Vagina (tissue), 2 donors: Measurements from ENCODE around the gene SUMF2. TPM values are rescaled to one million over a fixed set of nuclear protein-coding genes. Genes with fewer than 3 reads are reported as not detected.
"Not testable (repeated sequence)": the region's sequence is repeated elsewhere in the genome, so short reads cannot be mapped to it uniquely, and the experiment has no call there.

Experiments used
- DNase-seq, 2 donors: peaks; one replicate each; pipeline ENCODE4 v3.0.0-alpha.2; 2017; ENCODE audit errors: extremely low spot score in 2 of 2
- H3K27ac ChIP-seq: fragments of 200-600 bp; sonication (generic); one replicate; pipeline ENCODE4 v1.5.1; 2019
- H3K27me3 ChIP-seq: fragments of 200-600 bp; sonication (generic); one replicate; pipeline ENCODE4 v1.5.1; 2019
- H3K36me3 ChIP-seq, 2 donors: fragments of 200-600 bp; sonication (generic); one replicate each; pipeline ENCODE4 v1.5.1; 2017 to 2019
- H3K4me1 ChIP-seq: fragments of 200-600 bp; sonication (generic); one replicate; pipeline ENCODE4 v1.5.1; 2019
- H3K4me3 ChIP-seq, 2 donors: fragments of 200-600 bp; sonication (generic); 1 replicate in 1 of 2; 2 replicates in 1 of 2; pipeline ENCODE4 v1.5.1; 2016 to 2019
- H3K9me3 ChIP-seq: fragments of 200-600 bp; sonication (generic); one replicate; pipeline ENCODE4 v1.5.1; 2019
- CTCF ChIP-seq, 3 experiments: fragments of 450-650 bp in 2 of 3; fragments of 200-600 bp in 1 of 3; sonication (generic) in 1 of 3; IDR thresholded peaks; one replicate each; pipeline ENCODE4 v1.5.1; 2017 to 2019; ENCODE audit warnings: antibody characterized with exemption in 3 of 3, mild to moderate bottlenecking in 2 of 3, moderate library complexity in 2 of 3
- POLR2A ChIP-seq, 2 donors: fragments of 450-650 bp; IDR thresholded peaks; one replicate each; pipeline ENCODE4 v1.6.1; 2017; ENCODE audit warnings: antibody characterized with exemption in 2 of 2, mild to moderate bottlenecking in 2 of 2, moderate library complexity in 2 of 2
- POLR2AphosphoS5 ChIP-seq, 2 donors: sonication (generic); formaldehyde crosslinking; IDR thresholded peaks; one replicate each; pipeline ENCODE4 v1.9.0; 2017; ENCODE audit warnings: antibody characterized with exemption in 2 of 2, mild to moderate bottlenecking in 2 of 2, low read depth in 1 of 2; ENCODE audit not compliant: insufficient read depth in 1 of 2
- intact Hi-C: fragments of 100-400 bp; cut with DNase I; formaldehyde crosslinking; loops from one replicate; pipeline ENCODE4 v1.15.1; 2023
- total RNA-seq: library from RNA; depleted of rRNA; stranded (reverse); fragments of >200 nt; gene quantifications from one replicate; pipeline ENCODE4 v1.2.3, GENCODE V29; 2016

The SUMF2 gene
- total RNA-seq, 1 donor from 2014 or later: 88.4 TPM

GRCh38 chr7:56092789-56093531 is 28.9 kb downstream of the SUMF2 start, which contains the start of gene PHKG1:
TSS of gene PHKG1 (minus strand) at chr7:56092952. CDS start at chr7:56088941, 4,011 bp downstream.
- Histone ChIP-seq H3K27me3 (no peaks in the 10 kb centered on the region), H3K9me3 (no peaks in the 10 kb centered on the region), H3K4me1 (peaks cover 24% of the 10 kb centered on the region), H3K4me3 (peak within 1 kb of the TSS in 1 of 2 donors; percentile 27), H3K27ac (peak within 1 kb of the TSS; percentile 42), H3K36me3 (no peaks in the 10 kb centered on the region)
- no peak for DNase-seq
- intact Hi-C loops: no loop called here
- no peak for TF ChIP-seq POLR2A (IDR thresholded peaks at IDR 0.05)
- TF ChIP-seq POLR2AphosphoS5 (IDR thresholded peaks at IDR 0.05; ENCODE audit: insufficient read depth in 1 of 2, low read depth in 1 of 2): peak; percentile 13 to 55

DNA sequence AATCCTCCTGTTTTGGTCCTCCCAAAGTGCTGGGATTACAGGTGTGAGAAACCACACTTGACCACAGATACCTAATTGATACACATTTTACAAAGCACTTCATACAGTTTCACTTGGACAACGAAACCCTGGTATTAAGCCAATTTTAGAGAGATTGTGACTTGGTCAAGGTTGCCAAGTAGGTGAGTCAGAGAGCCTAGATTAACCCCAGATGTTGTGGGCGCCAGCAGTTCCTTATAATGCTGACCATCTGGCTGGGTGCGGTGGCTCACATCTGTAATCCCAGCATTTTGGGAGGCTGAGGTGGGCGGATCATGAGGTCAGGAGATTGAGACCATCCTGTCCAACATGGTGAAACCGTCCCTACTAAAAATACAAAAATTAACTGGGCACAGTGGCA is 33.6 kb downstream of the SUMF2 start:
- Histone ChIP-seq H3K27me3 (no peaks in the 10 kb centered on the region), H3K27ac (no peak overlapping the region), H3K4me1 (peaks cover 10% of the 10 kb centered on the region), H3K36me3 (peaks cover 4 to 34% of the 10 kb centered on the region in 2 donors), H3K4me3 (no peak overlapping the region), H3K9me3 (no peaks in the 10 kb centered on the region)
- TF ChIP-seq POLR2A (IDR thresholded peaks at IDR 0.05) (no peak), POLR2AphosphoS5 (IDR thresholded peaks at IDR 0.05; ENCODE audit: insufficient read depth in 1 of 2, low read depth in 1 of 2) (no peak), CTCF (IDR thresholded peaks at IDR 0.05) (no peak)
- intact Hi-C loops: no loop called here
- no peak for DNase-seq

DNA sequence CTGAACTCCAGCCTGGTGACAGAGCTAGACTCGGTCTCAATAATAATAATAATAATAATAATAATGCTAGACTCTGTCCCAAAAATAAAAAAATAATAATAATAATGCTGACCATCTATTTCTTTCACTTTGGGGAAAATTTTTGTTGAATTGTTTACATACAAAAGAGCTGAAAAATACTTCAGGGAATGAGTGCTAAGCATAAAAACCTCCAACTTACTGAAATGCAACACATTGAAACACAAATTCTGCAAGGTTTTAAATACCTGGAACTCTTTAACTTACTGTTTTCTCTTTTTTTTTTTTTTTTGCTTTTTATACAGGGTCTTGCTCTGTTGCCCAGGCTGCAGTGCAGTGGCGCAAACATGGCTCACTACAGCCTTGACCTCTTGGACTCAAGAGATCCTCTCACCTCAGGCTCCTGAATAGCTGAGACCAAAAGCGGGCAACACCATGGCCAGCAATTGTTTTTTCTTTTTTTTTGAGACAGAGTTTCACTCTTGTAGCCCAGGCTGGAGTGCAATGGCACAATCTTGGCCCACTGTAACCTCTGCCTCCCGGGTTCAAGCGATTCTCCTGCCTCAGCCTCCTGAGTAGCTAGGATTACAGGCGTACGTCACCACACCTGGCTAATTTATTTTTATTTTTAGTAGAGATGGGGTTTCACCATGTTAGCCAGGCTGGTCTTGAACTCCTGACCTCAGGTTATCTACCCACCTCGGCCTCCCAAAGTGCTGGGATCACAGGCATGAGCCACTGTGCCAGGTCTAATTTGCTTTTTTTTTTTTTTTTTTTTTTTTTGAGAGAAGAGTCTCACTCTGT is 34.3 kb downstream of the SUMF2 start:
- H3K36me3 ChIP-seq: peaks cover 5 to 41% of the 10 kb centered on the region in 2 donors

GRCh38 chr7:56099653-56100052 is 35.6 kb downstream of the SUMF2 start:
- H3K27me3 ChIP-seq: no peaks in the 10 kb centered on the region
- H3K27ac ChIP-seq: no peak overlapping the region
- H3K4me3 ChIP-seq: no peak overlapping the region
- peaks cover 7% of the 10 kb centered on the region for H3K4me1 ChIP-seq
- no peak for DNase-seq
- no peaks in the 10 kb centered on the region for H3K9me3 ChIP-seq
- intact Hi-C loops: no loop called here
- peaks cover 5 to 49% of the 10 kb centered on the region in 2 donors for H3K36me3 ChIP-seq
- TF ChIP-seq CTCF (IDR thresholded peaks at IDR 0.05): no peak
- TF ChIP-seq POLR2A (IDR thresholded peaks at IDR 0.05): no peak
- TF ChIP-seq POLR2AphosphoS5 (IDR thresholded peaks at IDR 0.05; ENCODE audit: insufficient read depth in 1 of 2, low read depth in 1 of 2): no peak

More for the DNA sequence above, 34.3 kb downstream of the SUMF2 start:
- intact Hi-C loops, H3K9me3 ChIP-seq, H3K27me3 ChIP-seq, H3K27ac ChIP-seq, H3K4me1 ChIP-seq, H3K4me3 ChIP-seq, DNase-seq: not testable (repeated sequence)

- H3K36me3 ChIP-seq: peaks cover 5 to 48% of the 10 kb centered on the region in 2 donors
- DNase-seq, H3K9me3 ChIP-seq, H3K4me3 ChIP-seq, H3K27me3 ChIP-seq, H3K27ac ChIP-seq, intact Hi-C loops: not testable (repeated sequence)
- H3K4me1 ChIP-seq: peaks cover 18% of the 10 kb centered on the region
Measured at GRCh38 chr7:56104138-56104537, 40.1 kb downstream of the SUMF2 start.

DNA sequence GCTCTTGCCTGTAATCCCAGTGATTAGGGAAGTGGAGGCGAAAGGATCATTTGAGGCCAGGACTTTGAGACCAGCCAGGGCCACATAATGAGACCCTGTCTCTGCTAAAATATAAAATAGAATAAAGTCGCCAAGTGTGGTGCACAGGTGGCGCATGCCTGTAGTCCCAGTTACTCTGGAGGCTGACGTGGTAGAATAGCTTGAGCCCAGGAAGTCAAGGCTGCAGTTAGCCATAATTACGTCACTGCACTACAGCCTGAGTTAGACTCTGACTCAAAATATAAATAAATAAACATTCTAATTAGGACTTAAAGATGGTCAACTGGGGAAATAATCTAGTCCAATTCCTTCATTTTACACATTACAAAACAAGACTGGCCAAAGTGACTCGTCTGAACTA is 41.4 kb downstream of the SUMF2 start:
- peaks cover 5 to 38% of the 10 kb centered on the region in 2 donors for H3K36me3 ChIP-seq
- no peaks in the 10 kb centered on the region for H3K9me3 ChIP-seq
- peaks cover 18% of the 10 kb centered on the region for H3K4me1 ChIP-seq
- H3K4me3 ChIP-seq: peak overlapping the region; percentile 79 to 98
- peak overlapping the region; percentile 79 for H3K27ac ChIP-seq
- no peak for DNase-seq
- TF ChIP-seq POLR2AphosphoS5 (IDR thresholded peaks at IDR 0.05; ENCODE audit: insufficient read depth in 1 of 2, low read depth in 1 of 2): no peak
- no peak for TF ChIP-seq CTCF (IDR thresholded peaks at IDR 0.05)
- TF ChIP-seq POLR2A (IDR thresholded peaks at IDR 0.05): no peak
- H3K27me3 ChIP-seq: no peaks in the 10 kb centered on the region
- intact Hi-C loops: no loop called here
